ENCODE measurements around the gene CTU1. TPM values are rescaled to one million over a fixed set of nuclear protein-coding genes. Genes with fewer than 3 reads are reported as not detected.

CTU1 gene
- total and polyA plus RNA-seq, 2 experiments from 2014 or later, result 4.2 to 9.0 TPM

- Histone ChIP-seq H3F3A (ENCODE audit: insufficient read depth) (no peaks in the 10 kb centered on the region), H3K36me3 (ENCODE audit: low read depth) (no peaks in the 10 kb centered on the region), H2AFZ (no peak overlapping the region), H3K27me3 (replicated peaks; ENCODE audit: insufficient read depth) (no peaks in the 10 kb centered on the region), H3K4me3 (no peak overlapping the region), H4K20me1 (ENCODE audit: insufficient read depth) (no peaks in the 10 kb centered on the region), H3K9ac (no peak overlapping the region), H3K9me3 (ENCODE audit: low read depth) (no peaks in the 10 kb centered on the region), H3K9me2 (ENCODE audit: insufficient read depth) (no peaks in the 10 kb centered on the region), H3K4me2 (ENCODE audit: unreplicated experiment) (no peak overlapping the region), H3K4me1 (ENCODE audit: insufficient read depth) (no peaks in the 10 kb centered on the region), H3K79me2 (ENCODE audit: insufficient read depth) (no peaks in the 10 kb centered on the region), H3K27ac (no peak overlapping the region)
- no peak for TF ChIP-seq EZH2phosphoT487 (IDR thresholded peaks at IDR 0.05; ENCODE audit: insufficient read depth, low read depth)
- TF ChIP-seq EZH2 (IDR thresholded peaks at IDR 0.05; ENCODE audit: insufficient read depth, poor library complexity, severe bottlenecking), result no peak
- WGBS, 2 experiments (ENCODE audit: low coverage in 1 of 2, low lambda C conversion rate in 2 of 2, missing lambda C conversion rate in 2 of 2), result 67 to 73% methylated on average over 9 of the region's 9 CpGs
- in situ Hi-C loops (cut with MboI), result no loop called here
- DNase-seq, result no peak
Observed at GRCh38 chr19:51123802-51124201, 15.6 kb upstream of the CTU1 start.

- H3K79me2 ChIP-seq (ENCODE audit: insufficient read depth), result no peaks in the 10 kb centered on the region
- H2AFZ ChIP-seq, result no peak overlapping the region
- no peaks in the 10 kb centered on the region for H3K4me1 ChIP-seq (ENCODE audit: insufficient read depth)
- H3K4me2 ChIP-seq (ENCODE audit: unreplicated experiment), result no peak overlapping the region
- no peak overlapping the region for H3K9ac ChIP-seq
- no peak for TF ChIP-seq EZH2phosphoT487 (IDR thresholded peaks at IDR 0.05; ENCODE audit: insufficient read depth, low read depth)
- no peak for TF ChIP-seq EZH2 (IDR thresholded peaks at IDR 0.05; ENCODE audit: insufficient read depth, poor library complexity, severe bottlenecking)
- no peaks in the 10 kb centered on the region for H3K36me3 ChIP-seq (ENCODE audit: low read depth)
- no peaks in the 10 kb centered on the region for H3K9me3 ChIP-seq (ENCODE audit: low read depth)
- no peak for DNase-seq
- 20 to 24% methylated on average over 6 of the region's 6 CpGs for WGBS, 2 experiments (ENCODE audit: low coverage in 1 of 2, low lambda C conversion rate in 2 of 2, missing lambda C conversion rate in 2 of 2)
- H3K4me3 ChIP-seq, result no peak overlapping the region
- H3K9me2 ChIP-seq (ENCODE audit: insufficient read depth), result no peaks in the 10 kb centered on the region
- H4K20me1 ChIP-seq (ENCODE audit: insufficient read depth), result no peaks in the 10 kb centered on the region
- no peaks in the 10 kb centered on the region for H3K27me3 ChIP-seq (replicated peaks; ENCODE audit: insufficient read depth)
- H3F3A ChIP-seq (ENCODE audit: insufficient read depth), result no peaks in the 10 kb centered on the region
- in situ Hi-C loops (cut with MboI), result no loop called here
- H3K27ac ChIP-seq, result no peak overlapping the region
Observed at GRCh38 chr19:51123381-51123800, 15.2 kb upstream of the CTU1 start.

GRCh38 chr19:51122112-51122981, 14.1 kb upstream of the CTU1 start:
- in situ Hi-C loops (cut with MboI), result no loop called here
- no peak overlapping the region for H3K27ac ChIP-seq

GRCh38 chr19:51121257-51121656, 13.0 kb upstream of the CTU1 start:
- H3F3A ChIP-seq (ENCODE audit: insufficient read depth), result no peaks in the 10 kb centered on the region
- H3K9me2 ChIP-seq (ENCODE audit: insufficient read depth), result no peaks in the 10 kb centered on the region
- in situ Hi-C loops (cut with MboI), result no loop called here

More at GRCh38 chr19:51122112-51122981, 14.1 kb upstream of the CTU1 start:
- no peak for TF ChIP-seq EZH2phosphoT487 (IDR thresholded peaks at IDR 0.05; ENCODE audit: insufficient read depth, low read depth)
- no peak for TF ChIP-seq EZH2 (IDR thresholded peaks at IDR 0.05; ENCODE audit: insufficient read depth, poor library complexity, severe bottlenecking)
- no peaks in the 10 kb centered on the region for H3K36me3 ChIP-seq (ENCODE audit: low read depth)
- H3K79me2 ChIP-seq (ENCODE audit: insufficient read depth), result no peaks in the 10 kb centered on the region
- H4K20me1 ChIP-seq (ENCODE audit: insufficient read depth), result no peaks in the 10 kb centered on the region
- H3K9me3 ChIP-seq (ENCODE audit: low read depth), result no peaks in the 10 kb centered on the region
- no peak overlapping the region for H2AFZ ChIP-seq
- H3K9ac ChIP-seq, result no peak overlapping the region
- H3F3A ChIP-seq (ENCODE audit: insufficient read depth), result no peaks in the 10 kb centered on the region
- DNase-seq, result peak; percentile 28
- H3K27me3 ChIP-seq (replicated peaks; ENCODE audit: insufficient read depth), result peaks cover 3% of the 10 kb centered on the region; the same call in 1 of the 2 replicates
- no peaks in the 10 kb centered on the region for H3K4me1 ChIP-seq (ENCODE audit: insufficient read depth)
- 56 to 64% methylated on average over 22 of the region's 22 CpGs for WGBS, 2 experiments (ENCODE audit: low coverage in 1 of 2, low lambda C conversion rate in 2 of 2, missing lambda C conversion rate in 2 of 2)
- no peak overlapping the region for H3K4me2 ChIP-seq (ENCODE audit: unreplicated experiment)
- no peaks in the 10 kb centered on the region for H3K9me2 ChIP-seq (ENCODE audit: insufficient read depth)
- no peak overlapping the region for H3K4me3 ChIP-seq

More at GRCh38 chr19:51121257-51121656, 13.0 kb upstream of the CTU1 start:
- no peak for DNase-seq
- Histone ChIP-seq H3K9ac (no peak overlapping the region), H3K9me3 (ENCODE audit: low read depth) (no peaks in the 10 kb centered on the region), H3K27ac (no peak overlapping the region), H4K20me1 (ENCODE audit: insufficient read depth) (no peaks in the 10 kb centered on the region), H3K4me2 (ENCODE audit: unreplicated experiment) (no peak overlapping the region), H3K36me3 (ENCODE audit: low read depth) (no peaks in the 10 kb centered on the region), H3K79me2 (ENCODE audit: insufficient read depth) (no peaks in the 10 kb centered on the region), H2AFZ (no peak overlapping the region), H3K4me3 (no peak overlapping the region), H3K27me3 (replicated peaks; ENCODE audit: insufficient read depth) (peaks cover 9% of the 10 kb centered on the region; the same call in 1 of the 2 replicates), H3K4me1 (ENCODE audit: insufficient read depth) (no peaks in the 10 kb centered on the region)
- 66 to 81% methylated on average over 8 of the region's 8 CpGs for WGBS, 2 experiments (ENCODE audit: low coverage in 1 of 2, low lambda C conversion rate in 2 of 2, missing lambda C conversion rate in 2 of 2)
- TF ChIP-seq EZH2phosphoT487 (IDR thresholded peaks at IDR 0.05; ENCODE audit: insufficient read depth, low read depth) (no peak), EZH2 (IDR thresholded peaks at IDR 0.05; ENCODE audit: insufficient read depth, poor library complexity, severe bottlenecking) (no peak)

Measured in GM23248 (cell line).